Fibroblast of lung (primary cell): ENCODE measurements around the gene PLSCR1.

Experiments
- CTCF ChIP-seq, 2 donors: IDR thresholded peaks in 1 of 2; conservative IDR thresholded peaks in 1 of 2; 1 replicate in 1 of 2; 2 replicates in 1 of 2; pipeline ENCODE4 v1.5.1; 2011 to 2012; ENCODE audit warnings: low read length in 2 of 2, control low read depth in 1 of 2, inconsistent platforms in 1 of 2, low read depth in 1 of 2, mild to moderate bottlenecking in 1 of 2
- EZH2 ChIP-seq: IDR thresholded peaks from 2 replicates; pipeline ENCODE4 v1.5.1; 2012; ENCODE audit warnings: low read length, control low read depth, mild to moderate bottlenecking; ENCODE audit errors: missing control alignments

GRCh38 chr3:146485297-146485696 is 59.1 kb downstream of the PLSCR1 start:
- TF ChIP-seq CTCF (conservative IDR thresholded peaks at IDR 0.05 in 1 of 2, IDR thresholded peaks at IDR 0.05 in 1 of 2; ENCODE audit: low read depth in 1 of 2, low read length in 2 of 2) = no peak
- TF ChIP-seq EZH2 = no peak
